IPS-20b (cell line): ENCODE data around the gene DCLK1.
"Not testable (repeated sequence)": the region's sequence is repeated elsewhere in the genome, so short reads cannot be mapped to it uniquely, and the experiment has no call there.

ENCODE experiments used
- H3K27ac ChIP-seq: one replicate; pipeline ENCODE4 v1.5.1; 2013; ENCODE audit warnings: low read length
- H3K27me3 ChIP-seq: 2 replicates; pipeline ENCODE4 v1.6.1; 2013; ENCODE audit warnings: mild to moderate bottlenecking, low read length, inconsistent platforms; ENCODE audit not compliant: insufficient read depth
- H3K36me3 ChIP-seq: 2 replicates; pipeline ENCODE4 v1.6.1; 2013; ENCODE audit warnings: low read depth, mild to moderate bottlenecking, inconsistent platforms, low read length, moderate library complexity; ENCODE audit not compliant: insufficient read depth
- H3K4me1 ChIP-seq: 2 replicates; pipeline ENCODE4 v1.6.1; 2013; ENCODE audit warnings: mild to moderate bottlenecking, control low read depth, inconsistent platforms, low read length, moderate library complexity; ENCODE audit not compliant: insufficient read depth
- H3K4me3 ChIP-seq: 2 replicates; pipeline ENCODE4 v1.5.1; 2013; ENCODE audit warnings: mild to moderate bottlenecking, low read length, inconsistent platforms
- H3K9ac ChIP-seq: 2 replicates; pipeline ENCODE4 v1.6.1; 2013; ENCODE audit warnings: low read depth, mild to moderate bottlenecking, inconsistent platforms, low read length, moderate library complexity
- H3K9me3 ChIP-seq: 2 replicates; pipeline ENCODE4 v1.6.1; 2013; ENCODE audit warnings: mild to moderate bottlenecking, low read depth, low read length, inconsistent platforms; ENCODE audit not compliant: insufficient read depth

Gene DCLK1

DNA sequence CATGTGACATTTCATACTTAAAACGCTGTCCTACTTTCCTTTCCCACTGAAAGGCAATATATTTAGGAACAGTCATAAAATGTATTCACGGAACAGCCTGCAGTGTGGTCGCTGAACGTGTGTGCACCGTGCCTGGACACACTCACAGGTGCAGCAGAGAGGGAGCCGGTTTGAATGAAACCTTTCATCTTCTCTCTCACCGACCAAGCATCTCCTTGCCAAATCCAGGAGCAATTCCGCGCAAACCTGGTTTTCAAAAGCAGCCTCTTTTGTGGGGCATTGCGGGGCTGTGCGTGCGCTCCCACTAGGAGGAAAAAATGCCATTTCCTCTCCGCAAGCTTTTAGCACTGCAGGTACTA is 1.0 kb downstream of the DCLK1 start:
- Histone ChIP-seq H3K9ac (peak overlapping the region; percentile 58; the same call in 1 of the 2 replicates), H3K36me3 (no peaks in the 10 kb centered on the region), H3K4me3 (peak overlapping the region; percentile 70), H3K27me3 (peaks cover 47% of the 10 kb centered on the region), H3K9me3 (no peaks in the 10 kb centered on the region), H3K4me1 (peaks cover 5% of the 10 kb centered on the region), H3K27ac (no peak overlapping the region)

- no peak overlapping the region for H3K9ac ChIP-seq
- no peaks in the 10 kb centered on the region for H3K36me3 ChIP-seq
- peak overlapping the region; percentile 70 for H3K4me3 ChIP-seq
- H3K27ac ChIP-seq = no peak overlapping the region
- peaks cover 47% of the 10 kb centered on the region for H3K27me3 ChIP-seq
- no peaks in the 10 kb centered on the region for H3K9me3 ChIP-seq
- H3K4me1 ChIP-seq = peaks cover 5% of the 10 kb centered on the region
Observed at GRCh38 chr13:36129539-36129938, 1.6 kb downstream of the DCLK1 start.

DNA sequence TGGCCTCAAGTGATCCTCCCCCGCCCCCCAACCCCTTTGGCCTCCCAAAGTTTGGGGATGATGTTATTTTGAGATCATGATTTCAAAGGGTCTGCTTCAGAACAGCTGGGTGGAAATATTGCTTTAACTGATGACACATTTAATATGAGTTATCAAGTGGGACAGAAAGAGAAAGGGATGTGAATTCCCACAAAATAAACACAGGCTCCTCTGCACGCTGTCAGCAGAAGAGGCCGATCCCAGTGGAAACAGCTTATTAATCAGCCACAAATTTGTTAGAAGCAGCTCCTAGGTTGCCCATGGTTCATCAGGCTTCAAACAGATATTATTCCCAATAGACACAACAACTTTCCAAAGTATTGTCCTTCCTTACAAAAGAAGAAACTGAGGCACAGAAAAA is 4.7 kb downstream of the DCLK1 start:
- Histone ChIP-seq H3K27me3 (peaks cover 34% of the 10 kb centered on the region), H3K9me3 (no peaks in the 10 kb centered on the region), H3K4me3 (no peak overlapping the region)

DNA sequence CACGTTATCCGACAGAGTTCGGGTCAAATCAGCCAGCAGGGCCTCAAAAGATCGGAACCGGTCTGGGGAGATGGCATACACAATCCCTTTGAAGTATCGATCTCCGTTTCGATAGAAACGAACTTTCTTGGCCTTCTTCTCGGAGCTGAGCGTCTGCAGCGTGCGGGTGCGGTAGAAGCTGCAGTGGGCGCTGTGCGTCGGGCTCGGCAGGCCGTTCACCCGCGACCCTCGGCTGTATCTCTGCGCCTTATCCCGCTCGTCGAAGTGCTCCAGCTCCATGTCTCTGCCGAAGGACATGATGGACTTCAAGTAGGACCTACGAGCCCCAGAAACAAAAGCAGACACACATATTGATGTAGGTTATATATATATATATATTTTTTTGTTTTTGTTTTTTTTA is 5.3 kb downstream of the DCLK1 start:
- Histone ChIP-seq H3K27me3 (peaks cover 32% of the 10 kb centered on the region), H3K9me3 (no peaks in the 10 kb centered on the region), H3K36me3 (no peaks in the 10 kb centered on the region), H3K4me1 (peaks cover 5% of the 10 kb centered on the region), H3K27ac (no peak overlapping the region), H3K4me3 (no peak overlapping the region), H3K9ac (no peak overlapping the region)

More for the DNA sequence above, 4.7 kb downstream of the DCLK1 start:
- Histone ChIP-seq H3K9ac (no peak overlapping the region), H3K36me3 (no peaks in the 10 kb centered on the region), H3K27ac (no peak overlapping the region), H3K4me1 (peaks cover 5% of the 10 kb centered on the region)

DNA sequence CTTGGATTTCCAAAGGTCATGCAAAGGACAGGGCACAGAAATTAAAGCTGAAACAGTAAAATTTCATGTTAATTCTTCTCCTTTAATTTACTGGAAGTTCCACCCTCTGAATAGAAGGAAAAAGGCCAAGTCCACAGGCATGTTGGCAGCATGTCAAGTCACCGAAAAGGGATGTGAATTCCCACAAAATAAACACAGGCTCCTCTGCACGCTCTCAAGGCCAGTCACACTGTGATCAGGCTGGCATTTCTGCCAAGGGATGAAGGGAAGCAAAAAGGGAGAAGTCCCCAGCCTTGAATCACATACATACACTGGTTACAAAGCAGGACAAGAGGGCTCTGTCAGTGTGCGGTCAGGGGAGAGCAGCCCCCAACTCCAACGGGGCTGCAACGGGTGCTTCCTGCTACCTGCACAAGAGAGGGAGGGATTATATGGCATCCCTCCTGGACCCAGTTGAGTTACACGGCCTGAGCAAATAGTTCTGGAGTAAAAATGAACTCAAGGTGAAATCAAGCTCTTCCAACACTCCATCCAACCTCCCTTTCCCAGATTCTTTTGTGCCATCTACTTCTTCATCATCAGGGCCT is 6.9 kb downstream of the DCLK1 start:
- no peak overlapping the region for H3K27ac ChIP-seq
- no peak overlapping the region for H3K9ac ChIP-seq
- no peak overlapping the region for H3K4me3 ChIP-seq
- H3K36me3 ChIP-seq = no peaks in the 10 kb centered on the region
- H3K27me3 ChIP-seq = peaks cover 18% of the 10 kb centered on the region
- no peaks in the 10 kb centered on the region for H3K9me3 ChIP-seq
- no peaks in the 10 kb centered on the region for H3K4me1 ChIP-seq

GRCh38 chr13:36115306-36115705 is 15.9 kb downstream of the DCLK1 start:
- H3K4me1 ChIP-seq = no peaks in the 10 kb centered on the region
- H3K27me3 ChIP-seq = no peaks in the 10 kb centered on the region
- H3K9ac ChIP-seq = no peak overlapping the region
- H3K27ac ChIP-seq = no peak overlapping the region
- H3K36me3 ChIP-seq = no peaks in the 10 kb centered on the region
- no peak overlapping the region for H3K4me3 ChIP-seq
- no peaks in the 10 kb centered on the region for H3K9me3 ChIP-seq

DNA sequence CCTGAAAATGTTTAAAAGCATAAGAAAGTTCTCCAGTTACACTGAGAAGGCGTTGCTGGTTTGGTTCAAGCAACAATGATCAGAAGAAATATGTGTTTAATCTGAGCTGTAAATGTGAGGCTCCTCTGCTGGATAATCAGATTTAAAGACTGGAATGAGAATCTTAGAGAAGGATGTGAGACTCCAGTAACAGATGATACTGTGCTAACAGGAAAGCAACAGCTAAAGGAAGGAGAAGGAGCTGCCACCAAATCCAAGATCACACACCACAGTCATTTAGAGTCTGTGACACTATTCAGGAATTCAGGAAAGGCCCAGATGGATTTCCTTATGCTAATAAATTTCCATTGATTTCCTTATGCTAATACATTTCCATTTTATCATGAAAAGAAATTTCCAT is 16.9 kb downstream of the DCLK1 start:
- no peak overlapping the region for H3K27ac ChIP-seq
- H3K27me3 ChIP-seq = no peaks in the 10 kb centered on the region
- no peaks in the 10 kb centered on the region for H3K36me3 ChIP-seq
- no peak overlapping the region for H3K4me3 ChIP-seq
- H3K9ac ChIP-seq = no peak overlapping the region
- no peaks in the 10 kb centered on the region for H3K9me3 ChIP-seq
- no peaks in the 10 kb centered on the region for H3K4me1 ChIP-seq

DNA sequence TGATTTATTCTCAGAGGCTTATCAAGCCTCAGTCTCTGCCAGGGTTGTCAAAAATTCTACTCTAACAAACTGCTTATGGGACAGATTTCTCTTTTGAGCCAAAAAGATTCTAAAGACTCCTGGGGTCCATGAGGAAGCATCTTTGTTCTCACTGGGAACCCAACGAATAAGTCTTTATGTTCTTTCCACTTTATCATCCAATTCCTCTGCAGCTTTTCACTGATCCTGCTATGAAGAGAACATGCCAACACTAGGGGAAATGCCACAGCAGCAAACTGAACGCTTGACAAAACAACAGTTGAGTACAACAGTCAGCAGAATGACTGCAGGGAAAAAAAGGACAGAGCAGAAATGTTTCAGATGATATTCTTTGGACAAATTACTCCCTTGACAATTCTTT is 22.2 kb downstream of the DCLK1 start:
- Histone ChIP-seq H3K9ac (no peak overlapping the region), H3K9me3 (no peaks in the 10 kb centered on the region), H3K4me1 (no peaks in the 10 kb centered on the region), H3K27me3 (no peaks in the 10 kb centered on the region), H3K36me3 (no peaks in the 10 kb centered on the region), H3K27ac (no peak overlapping the region), H3K4me3 (no peak overlapping the region)

DNA sequence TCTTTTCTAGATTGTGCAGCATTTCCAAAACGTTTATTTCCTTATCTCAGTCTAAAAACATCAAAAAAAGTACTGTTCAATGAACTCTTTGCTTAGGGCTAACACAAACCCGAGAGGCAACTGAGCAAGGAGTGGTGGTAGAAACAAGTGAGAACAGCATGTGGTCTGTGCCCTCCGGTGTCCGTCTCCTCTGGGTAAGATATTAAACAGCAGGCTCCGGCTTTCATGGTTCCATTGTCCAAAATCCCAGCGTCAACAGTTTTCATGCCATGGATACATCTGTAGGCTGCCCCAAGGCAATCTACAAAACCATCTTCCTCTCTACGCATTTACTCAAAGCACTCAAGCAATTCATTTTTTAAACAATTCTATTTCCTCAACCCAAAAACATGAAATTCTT is 22.8 kb downstream of the DCLK1 start:
- no peaks in the 10 kb centered on the region for H3K9me3 ChIP-seq
- H3K4me1 ChIP-seq = no peaks in the 10 kb centered on the region
- H3K36me3 ChIP-seq = no peaks in the 10 kb centered on the region
- H3K9ac ChIP-seq = no peak overlapping the region
- H3K27ac ChIP-seq = no peak overlapping the region
- H3K27me3 ChIP-seq = no peaks in the 10 kb centered on the region
- no peak overlapping the region for H3K4me3 ChIP-seq

DNA sequence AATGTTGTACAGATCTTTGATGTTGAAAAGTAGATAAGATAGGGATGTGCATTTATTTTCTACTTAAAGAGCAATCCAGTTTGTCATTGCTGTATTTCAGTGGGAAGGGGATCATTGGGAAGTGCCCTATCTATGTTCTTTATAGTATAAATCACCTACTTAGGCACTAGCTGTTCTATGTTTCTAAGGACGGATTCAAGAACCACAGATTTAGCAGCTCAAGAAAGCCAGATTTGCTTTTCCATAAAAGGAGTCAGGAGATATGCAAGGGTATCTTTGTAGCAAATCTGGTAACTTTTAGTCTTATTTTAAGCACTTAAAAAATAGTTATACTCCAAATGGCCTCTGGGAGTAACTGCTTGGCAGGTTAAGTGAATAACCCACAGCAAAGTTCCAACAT is 23.7 kb downstream of the DCLK1 start:
- Histone ChIP-seq H3K27me3 (no peaks in the 10 kb centered on the region), H3K4me3 (no peak overlapping the region), H3K27ac (no peak overlapping the region), H3K4me1 (no peaks in the 10 kb centered on the region), H3K36me3 (no peaks in the 10 kb centered on the region), H3K9me3 (no peaks in the 10 kb centered on the region), H3K9ac (no peak overlapping the region)

GRCh38 chr13:36105726-36106125 is 25.5 kb downstream of the DCLK1 start:
- Histone ChIP-seq H3K9ac (no peak overlapping the region), H3K36me3 (no peaks in the 10 kb centered on the region), H3K9me3 (no peaks in the 10 kb centered on the region), H3K27me3 (no peaks in the 10 kb centered on the region), H3K27ac (no peak overlapping the region), H3K4me3 (no peak overlapping the region), H3K4me1 (no peaks in the 10 kb centered on the region)

DNA sequence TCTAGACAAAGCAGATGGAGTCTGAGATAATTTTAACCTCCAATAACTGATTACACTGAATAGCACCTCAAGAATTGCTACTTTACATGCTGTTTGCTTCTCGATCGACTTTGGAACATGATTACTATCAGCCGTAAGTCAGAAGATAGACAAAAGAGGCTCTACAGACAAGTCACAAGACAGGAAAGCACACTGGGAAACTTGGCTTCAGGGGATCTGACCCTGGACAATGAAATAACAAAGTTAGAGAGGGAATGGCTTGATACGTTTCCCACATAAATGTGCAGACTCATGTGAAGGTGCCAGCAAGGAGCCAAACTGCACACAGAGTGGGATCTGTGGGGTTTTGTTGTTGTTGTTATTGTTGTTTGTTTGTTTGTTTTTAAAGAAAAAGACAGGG is 28.5 kb downstream of the DCLK1 start:
- no peak overlapping the region for H3K27ac ChIP-seq
- no peaks in the 10 kb centered on the region for H3K9me3 ChIP-seq
- no peaks in the 10 kb centered on the region for H3K27me3 ChIP-seq
- H3K9ac ChIP-seq = no peak overlapping the region
- no peak overlapping the region for H3K4me3 ChIP-seq
- H3K36me3 ChIP-seq = no peaks in the 10 kb centered on the region
- H3K4me1 ChIP-seq = no peaks in the 10 kb centered on the region

DNA sequence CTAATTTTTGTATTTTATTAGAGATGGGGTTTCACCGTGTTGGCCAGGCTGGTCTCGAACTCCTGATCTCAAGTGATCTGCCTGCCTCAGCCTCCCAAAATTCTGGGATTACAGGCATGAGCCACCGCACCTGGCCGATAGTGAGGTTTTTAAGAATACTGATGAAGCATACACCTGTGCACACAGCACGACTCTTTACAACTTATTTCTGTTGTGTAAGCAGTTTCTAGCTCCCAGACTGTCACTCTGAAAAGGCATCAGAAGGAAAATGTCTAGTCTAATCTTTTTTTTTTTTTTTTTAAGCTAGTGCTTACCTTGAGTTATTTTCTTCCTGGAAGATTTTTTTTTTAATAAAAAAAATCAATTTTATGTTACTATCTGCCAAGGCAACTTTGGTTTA is 29.3 kb downstream of the DCLK1 start:
- not testable (repeated sequence) for H3K4me1 ChIP-seq, H3K9me3 ChIP-seq, H3K4me3 ChIP-seq, H3K27me3 ChIP-seq, H3K27ac ChIP-seq, H3K36me3 ChIP-seq, H3K9ac ChIP-seq
